Heart left ventricle (tissue), 11 donors: ENCODE measurements around the gene CDH24. TPM values are rescaled to one million over a fixed set of nuclear protein-coding genes. Genes with fewer than 3 reads are reported as not detected.

Experiments
- polyA plus RNA-seq, 2 donors: library from polyadenylated mRNA; stranded (reverse); fragments of 200-250 nt; gene quantifications; one replicate each; pipeline ENCODE4 v1.2.3, GENCODE V29; 2013
- total RNA-seq, 9 donors: library from RNA; depleted of rRNA in 2 of 9; stranded (reverse); fragments of >200 nt in 2 of 9; fragmentation: NEBNext Ultra II Directional in 3 of 9; extraction: Animal tissue kit (Norgen Biotek cat#: 25700) in 3 of 9; gene quantifications; one replicate each; pipeline versions ENCODE4 v1.1.0 to v1.2.4, GENCODE V29; 2016 to 2023
- donor health status: ischemic (EF 13 %, LVEDD 7.1; RV severe dilation, severe dysfunction).
- donor health status: healthy with polysubstance abuse.
- donor health status: DM: no; HTN: yes; CAD: no.
- donor health status: DM: no; HTN: no; CAD: no.
- donor health status: ischemic (EF 25% LVEDD 5.7; RV mildly dilated, moderate dysfunction).
- donor health status: healthy.
- donor health status: DM: yes; HTN: yes; CAD: no.
- donor health status: PGD.
- donor health status: nonischemic (EF 23%, LVEDD 6.1; RV moderate dilation, normal function).

The CDH24 gene
- total and polyA plus RNA-seq, 11 donors, result 0.72 to 3.3 (median 1.9) TPM

Other genes with a start within 250 kb of the CDH24 start
- gene SLC7A7, start 242.1 kb downstream of the CDH24 start, total RNA-seq, result 10 to 100 TPM in 2 of 9 donors, 1 to 10 TPM in 7; 1.8 to 28.0 (median 3.8) TPM
- 1 to 10 TPM; 1.3 to 4.0 TPM for gene SLC7A7, start 242.1 kb downstream of the CDH24 start, polyA plus RNA-seq
- 100 to 1,000 TPM in 5 of 9 donors, 10 to 100 TPM in 4; 80.4 to 185 (median 107) TPM for gene MRPL52, start 227.6 kb downstream of the CDH24 start, total RNA-seq
- 100 to 1,000 TPM in 1 of 2 donors, 10 to 100 TPM in 1; 83.4 to 177 TPM for gene MRPL52, start 227.6 kb downstream of the CDH24 start, polyA plus RNA-seq
- 10 to 100 TPM; 14.0 to 90.6 (median 24.8) TPM for gene MMP14, start 220.9 kb downstream of the CDH24 start, total RNA-seq
- 10 to 100 TPM; 18.9 to 25.7 TPM for gene MMP14, start 220.9 kb downstream of the CDH24 start, polyA plus RNA-seq
- 100 to 1,000 TPM in 3 of 9 donors, 10 to 100 TPM in 6; 47.9 to 128 (median 64.5) TPM for gene LRP10, start 185.8 kb downstream of the CDH24 start, total RNA-seq
- 10 to 100 TPM; 11.0 to 99.9 TPM for gene LRP10, start 185.8 kb downstream of the CDH24 start, polyA plus RNA-seq
- gene REM2, start 174.3 kb downstream of the CDH24 start, total RNA-seq, result under 1 TPM in 1 of 9 donors, not detected in 8; 0.21 TPM
- under 1 TPM in 1 of 2 donors, not detected in 1; 0.06 TPM for gene REM2, start 174.3 kb downstream of the CDH24 start, polyA plus RNA-seq
- 10 to 100 TPM; 35.4 to 45.0 (median 41.6) TPM for gene RBM23, start 138.4 kb downstream of the CDH24 start, total RNA-seq
- gene RBM23, start 138.4 kb downstream of the CDH24 start, polyA plus RNA-seq, result 10 to 100 TPM; 14.8 to 52.7 TPM
- gene PRMT5, start 128.1 kb downstream of the CDH24 start, total RNA-seq, result 10 to 100 TPM; 37.2 to 60.2 (median 48.8) TPM
- gene PRMT5, start 128.1 kb downstream of the CDH24 start, polyA plus RNA-seq, result 100 to 1,000 TPM in 1 of 2 donors, 10 to 100 TPM in 1; 10.4 to 101 TPM
- 10 to 100 TPM; 14.0 to 42.1 (median 19.6) TPM for gene HAUS4, start 100.4 kb downstream of the CDH24 start, total RNA-seq
- 10 to 100 TPM; 13.0 to 21.7 TPM for gene HAUS4, start 100.4 kb downstream of the CDH24 start, polyA plus RNA-seq
- gene AJUBA, start 75.0 kb downstream of the CDH24 start, total RNA-seq, result 10 to 100 TPM in 5 of 9 donors, 1 to 10 TPM in 4; 5.6 to 18.0 (median 13.0) TPM
- gene AJUBA, start 75.0 kb downstream of the CDH24 start, polyA plus RNA-seq, result 1 to 10 TPM; 6.4 to 9.9 TPM
- gene C14orf93, start 47.4 kb downstream of the CDH24 start, total RNA-seq, result 1 to 10 TPM; 3.8 to 7.6 (median 5.5) TPM
- gene C14orf93, start 47.4 kb downstream of the CDH24 start, polyA plus RNA-seq, result 1 to 10 TPM; 3.4 to 4.0 TPM
- gene PSMB5, start 22.6 kb downstream of the CDH24 start, total RNA-seq, result 100 to 1,000 TPM; 113 to 186 (median 122) TPM
- gene PSMB5, start 22.6 kb downstream of the CDH24 start, polyA plus RNA-seq, result 100 to 1,000 TPM in 1 of 2 donors, 10 to 100 TPM in 1; 75.7 to 233 TPM
- gene PSMB11, start 15.3 kb downstream of the CDH24 start, total RNA-seq, result not detected
- gene PSMB11, start 15.3 kb downstream of the CDH24 start, polyA plus RNA-seq, result not detected
- gene ACIN1, start 37.6 kb upstream of the CDH24 start, total RNA-seq, result 10 to 100 TPM; 42.0 to 91.2 (median 65.6) TPM
- gene ACIN1, start 37.6 kb upstream of the CDH24 start, polyA plus RNA-seq, result 10 to 100 TPM; 46.2 to 71.5 TPM
- 10 to 100 TPM; 15.3 to 35.9 (median 29.6) TPM for gene C14orf119, start 38.0 kb upstream of the CDH24 start, total RNA-seq
- gene C14orf119, start 38.0 kb upstream of the CDH24 start, polyA plus RNA-seq, result 10 to 100 TPM in 1 of 2 donors, 1 to 10 TPM in 1; 8.1 to 47.7 TPM
- not detected for gene CIROP, start 47.5 kb upstream of the CDH24 start, total RNA-seq
- gene CIROP, start 47.5 kb upstream of the CDH24 start, polyA plus RNA-seq, result not detected
- gene CEBPE, start 61.7 kb upstream of the CDH24 start, total RNA-seq, result under 1 TPM in 3 of 9 donors, not detected in 6; 0.18 to 0.32 (median 0.24) TPM
- not detected for gene CEBPE, start 61.7 kb upstream of the CDH24 start, polyA plus RNA-seq
- gene SLC7A8, start 126.1 kb upstream of the CDH24 start, total RNA-seq, result 10 to 100 TPM in 6 of 9 donors, 1 to 10 TPM in 3; 8.5 to 34.1 (median 14.2) TPM
- 10 to 100 TPM in 1 of 2 donors, 1 to 10 TPM in 1; 7.3 to 21.6 TPM for gene SLC7A8, start 126.1 kb upstream of the CDH24 start, polyA plus RNA-seq
- not detected for gene RNF212B, start 180.4 kb upstream of the CDH24 start, total RNA-seq
- not detected for gene RNF212B, start 180.4 kb upstream of the CDH24 start, polyA plus RNA-seq
- 10 to 100 TPM in 5 of 9 donors, 1 to 10 TPM in 4; 7.7 to 13.0 (median 10.0) TPM for gene HOMEZ, start 228.6 kb upstream of the CDH24 start, total RNA-seq
- gene HOMEZ, start 228.6 kb upstream of the CDH24 start, polyA plus RNA-seq, result 1 to 10 TPM; 6.2 to 9.2 TPM
- gene PPP1R3E, start 245.3 kb upstream of the CDH24 start, total RNA-seq, result 10 to 100 TPM in 2 of 9 donors, 1 to 10 TPM in 7; 2.9 to 11.4 (median 5.6) TPM
- gene PPP1R3E, start 245.3 kb upstream of the CDH24 start, polyA plus RNA-seq, result 10 to 100 TPM in 1 of 2 donors, 1 to 10 TPM in 1; 2.1 to 10.1 TPM
- gene BCL2L2, start 249.3 kb upstream of the CDH24 start, total RNA-seq, result 10 to 100 TPM; 30.0 to 40.3 (median 36.7) TPM
- 10 to 100 TPM; 16.6 to 52.9 TPM for gene BCL2L2, start 249.3 kb upstream of the CDH24 start, polyA plus RNA-seq